ENCODE data around the gene MYO7A. TPM values are rescaled to one million over a fixed set of nuclear protein-coding genes. Genes with fewer than 3 reads are reported as not detected.

MYO7A gene
- total and polyA plus RNA-seq, 9 donors, result 3.1 to 18.7 (median 6.5) TPM

DNA sequence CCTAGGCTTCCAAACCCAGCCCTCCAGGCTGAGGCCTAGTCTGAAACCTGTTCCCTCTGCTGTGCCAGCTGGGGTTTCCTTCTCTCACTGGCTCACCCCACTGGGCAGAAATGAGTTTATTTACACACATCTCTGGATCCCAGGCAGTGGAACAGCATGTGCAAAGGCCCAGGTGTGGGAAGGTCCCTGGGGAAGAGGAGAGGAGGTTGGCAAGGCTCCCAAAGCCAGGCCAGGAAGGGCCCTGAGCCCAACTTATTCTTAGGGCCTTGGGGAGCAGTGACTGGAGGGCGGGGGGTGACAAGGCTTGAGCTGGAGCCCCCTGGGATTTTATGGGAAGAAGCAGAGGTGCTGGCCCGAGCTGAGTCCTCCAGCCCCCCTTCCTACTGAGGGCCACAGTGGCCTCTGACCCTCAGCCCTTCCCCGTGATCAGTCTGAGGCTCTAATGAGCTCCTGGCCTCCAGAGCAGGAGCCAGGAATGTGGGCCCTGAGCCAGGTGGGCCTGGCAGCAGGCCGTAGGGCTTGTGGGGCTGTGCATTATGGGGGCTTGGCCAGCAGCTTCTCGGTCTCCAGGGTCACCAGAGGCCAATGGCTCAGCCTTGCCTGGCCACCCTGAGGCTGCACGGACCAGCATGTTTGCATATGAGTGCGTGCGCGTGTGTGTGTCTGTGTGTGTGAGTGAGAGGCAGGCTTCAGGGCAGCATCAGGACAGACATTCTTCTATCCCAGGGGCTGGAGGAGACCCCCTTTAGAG lies 2.9 kb downstream of the MYO7A start:
- DNase-seq, result peak; percentile 79 to 96 (median 90)
- intact Hi-C loops (cut with DNase I), result loop anchor here in 2 of 4 donors (2.0 to 5.0 kb wide), 2 partner anchors 56 to 491 kb away; no protein-coding TSS in a partner anchor

DNA sequence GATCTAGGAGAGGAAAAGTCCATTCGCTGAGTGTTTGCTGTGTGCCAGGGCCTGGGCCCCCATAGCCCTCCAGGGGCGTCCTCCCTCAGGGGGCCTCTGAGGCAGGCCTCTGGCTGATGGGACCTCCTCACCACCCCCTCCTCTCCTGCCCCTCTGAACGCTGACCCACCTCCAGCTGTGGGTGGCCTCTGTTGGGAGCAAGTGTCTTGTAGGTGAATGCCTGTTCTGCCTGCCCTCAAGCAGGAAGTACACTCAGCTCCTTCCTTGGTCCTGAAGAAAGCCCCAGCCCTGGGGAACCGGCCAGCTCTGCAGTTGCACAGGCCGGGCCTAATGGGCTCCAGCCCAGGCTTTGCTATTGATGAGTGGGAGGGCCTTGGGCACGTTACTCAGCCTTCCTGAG lies 3.5 kb downstream of the MYO7A start:
- Histone ChIP-seq H3K9me3 (no peaks in the 10 kb centered on the region), H3K27me3 (no peaks in the 10 kb centered on the region), H3K4me3 (no peak overlapping the region), H3K4me1 (ENCODE audit: insufficient read depth) (peaks cover 14% of the 10 kb centered on the region), H3K27ac (peak overlapping the region; percentile 49), H3K36me3 (no peaks in the 10 kb centered on the region)
- intact Hi-C loops (cut with DNase I), result loop anchor here in 2 of 4 donors (2.0 to 5.0 kb wide), 2 partner anchors 55 to 491 kb away; no protein-coding TSS in a partner anchor
- TF ChIP-seq, protein P1, sequence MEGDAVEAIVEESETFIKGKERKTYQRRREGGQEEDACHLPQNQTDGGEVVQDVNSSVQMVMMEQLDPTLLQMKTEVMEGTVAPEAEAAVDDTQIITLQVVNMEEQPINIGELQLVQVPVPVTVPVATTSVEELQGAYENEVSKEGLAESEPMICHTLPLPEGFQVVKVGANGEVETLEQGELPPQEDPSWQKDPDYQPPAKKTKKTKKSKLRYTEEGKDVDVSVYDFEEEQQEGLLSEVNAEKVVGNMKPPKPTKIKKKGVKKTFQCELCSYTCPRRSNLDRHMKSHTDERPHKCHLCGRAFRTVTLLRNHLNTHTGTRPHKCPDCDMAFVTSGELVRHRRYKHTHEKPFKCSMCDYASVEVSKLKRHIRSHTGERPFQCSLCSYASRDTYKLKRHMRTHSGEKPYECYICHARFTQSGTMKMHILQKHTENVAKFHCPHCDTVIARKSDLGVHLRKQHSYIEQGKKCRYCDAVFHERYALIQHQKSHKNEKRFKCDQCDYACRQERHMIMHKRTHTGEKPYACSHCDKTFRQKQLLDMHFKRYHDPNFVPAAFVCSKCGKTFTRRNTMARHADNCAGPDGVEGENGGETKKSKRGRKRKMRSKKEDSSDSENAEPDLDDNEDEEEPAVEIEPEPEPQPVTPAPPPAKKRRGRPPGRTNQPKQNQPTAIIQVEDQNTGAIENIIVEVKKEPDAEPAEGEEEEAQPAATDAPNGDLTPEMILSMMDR (IDR thresholded peaks at IDR 0.05), result no peak
- DNase-seq, result peak in 1 of 5 donors; percentile 57
- 48 to 58% (median 58%) methylated on average over 6 of the region's 6 CpGs for WGBS, 3 donors

More for the DNA sequence above, 2.9 kb downstream of the MYO7A start:
- Histone ChIP-seq H3K4me3 (no peak overlapping the region), H3K9me3 (no peaks in the 10 kb centered on the region), H3K27me3 (no peaks in the 10 kb centered on the region), H3K27ac (peak overlapping the region; percentile 49), H3K4me1 (ENCODE audit: insufficient read depth) (peaks cover 14% of the 10 kb centered on the region), H3K36me3 (no peaks in the 10 kb centered on the region)
- 18 to 34% (median 25%) methylated on average over 9 of the region's 9 CpGs for WGBS, 3 donors
- TF ChIP-seq, protein P1 (IDR thresholded peaks at IDR 0.05), result no peak
- TF ChIP-seq EP300 (IDR thresholded peaks at IDR 0.05), result no peak
- no peak for TF ChIP-seq POLR2A (IDR thresholded peaks at IDR 0.05)

DNA sequence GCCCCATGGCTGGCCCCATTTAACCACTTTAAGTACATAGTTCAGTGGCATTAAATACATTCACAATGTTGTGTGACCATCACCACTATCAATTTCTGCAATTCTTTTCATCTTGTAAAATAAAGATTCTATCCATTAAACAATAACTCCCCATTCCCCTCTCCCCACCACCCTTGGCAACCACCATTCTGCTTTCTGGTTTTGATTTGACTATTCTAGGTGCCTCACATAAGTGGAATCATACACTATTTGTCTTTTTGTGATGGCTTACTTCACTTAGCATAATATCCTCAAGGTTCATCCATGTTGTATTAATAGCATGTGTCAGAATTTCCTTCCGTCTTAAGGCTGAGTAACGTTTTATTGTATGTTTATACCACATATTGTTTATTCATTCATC lies 7.0 kb downstream of the MYO7A start:
- 23 to 27% (median 24%) methylated on average over 2 of the region's 2 CpGs for WGBS, 3 donors
- intact Hi-C loops (cut with DNase I), result no loop called here
- no peak for DNase-seq
- no peaks in the 10 kb centered on the region for H3K9me3 ChIP-seq
- H3K27ac ChIP-seq, result no peak overlapping the region
- peaks cover 11% of the 10 kb centered on the region for H3K4me1 ChIP-seq (ENCODE audit: insufficient read depth)
- TF ChIP-seq EP300 (IDR thresholded peaks at IDR 0.05) (no peak), POLR2A (IDR thresholded peaks at IDR 0.05) (no peak)
- TF ChIP-seq, protein P1 (IDR thresholded peaks at IDR 0.05), result no peak
- H3K4me3 ChIP-seq, result no peak overlapping the region
- no peaks in the 10 kb centered on the region for H3K27me3 ChIP-seq
- H3K36me3 ChIP-seq, result no peaks in the 10 kb centered on the region

DNA sequence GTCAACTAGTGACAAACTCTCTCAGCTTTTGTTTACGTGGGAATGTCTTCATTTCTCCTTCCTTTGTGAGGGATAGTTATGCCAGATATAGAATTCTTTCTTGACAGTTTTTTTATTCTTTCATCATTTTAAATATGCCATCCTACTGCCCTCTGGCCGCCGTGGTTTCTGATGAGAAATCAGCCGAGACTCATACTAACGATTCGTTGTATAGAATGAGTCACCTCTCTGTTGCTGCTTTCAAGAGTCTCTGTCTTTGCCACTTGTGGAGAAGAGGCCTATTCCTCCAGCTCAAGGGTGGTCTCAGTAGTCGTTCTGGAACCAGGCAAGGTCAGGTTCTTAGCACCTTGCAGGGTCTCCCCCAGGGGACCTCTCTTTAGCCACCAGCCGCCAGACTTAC lies 8.0 kb downstream of the MYO7A start:
- intact Hi-C loops (cut with DNase I), result no loop called here
- H3K27me3 ChIP-seq, result no peaks in the 10 kb centered on the region
- H3K27ac ChIP-seq, result no peak overlapping the region
- WGBS, 3 donors, result 86 to 87% (median 86%) methylated on average over 8 of the region's 8 CpGs
- no peaks in the 10 kb centered on the region for H3K36me3 ChIP-seq
- no peak overlapping the region for H3K4me3 ChIP-seq
- H3K9me3 ChIP-seq, result no peaks in the 10 kb centered on the region
- DNase-seq, result no peak
- TF ChIP-seq POLR2A (IDR thresholded peaks at IDR 0.05), result no peak
- no peak for TF ChIP-seq EP300 (IDR thresholded peaks at IDR 0.05)
- TF ChIP-seq, protein P1 (IDR thresholded peaks at IDR 0.05), result no peak
- H3K4me1 ChIP-seq (ENCODE audit: insufficient read depth), result peaks cover 12% of the 10 kb centered on the region

Data from ovary (tissue), 9 donors.